HCT116 (cell line): Measurements from ENCODE around the gene IFT20. TPM values are rescaled to one million over a fixed set of nuclear protein-coding genes. Genes with fewer than 3 reads are reported as not detected.

Experiments
- ATAC-seq: fragments of 200-7000 bp; cut with Tn5 transposase; 2 replicates; pipeline ENCODE4 v1.9.1; 2020; ENCODE audit warnings: mild to moderate bottlenecking, moderate library complexity
- BruUV-seq: library from RNA; stranded (reverse); fragments of 400-500 nt; replicated peaks from 2 replicates; lab custom pipeline; 2021; lab: Mats Ljungman, UMichigan
- CTCF ChIA-PET: fragments of 300-600 bp; sonication (Branson Sonifier 250); formaldehyde crosslinking; loops from one replicate; lab custom pipeline; 2021; ENCODE audit warnings: antibody characterized with exemption; lab: Charles Lee
- POLR2A ChIA-PET: fragments of 300-600, 350-600 bp; sonication (Branson Sonifier 250); formaldehyde crosslinking; loops from one replicate; lab custom pipeline; 2021; ENCODE audit warnings: antibody characterized with exemption; lab: Charles Lee
- RAD21 ChIA-PET, 2 experiments: fragments of 300-600 bp; sonication (Branson Sonifier 250); formaldehyde crosslinking; loops; one replicate each; lab custom pipeline; 2023; ENCODE audit warnings: low total read pairs in 2 of 2; ENCODE audit not compliant: uncharacterized antibody in 2 of 2, unreplicated experiment in 2 of 2, low non-redundant PET in 1 of 2; lab: Charles Lee
- DNase-seq: peaks from one replicate; pipeline ENCODE4 v3.0.0-alpha.2; 2010; ENCODE audit warnings: low read depth, low spot score
- H2AFZ ChIP-seq: fragments of 200-600 bp; shearing (Covaris generic), sonication (generic); 2 replicates; pipeline ENCODE4 v1.6.1; 2017; ENCODE audit warnings: low read depth, mixed run types, mixed read lengths, antibody characterized with exemption, low read length; ENCODE audit not compliant: poor library complexity, severe bottlenecking
- H3K27ac ChIP-seq: 2 replicates; pipeline ENCODE4 v1.5.1; 2012; ENCODE audit warnings: low read depth, low read length
- H3K27me3 ChIP-seq: fragments of 200-600 bp; sonication (generic); 2 replicates; pipeline ENCODE4 v1.6.1; 2016; ENCODE audit warnings: mixed run types, low read length, mixed read lengths; ENCODE audit not compliant: insufficient read depth
- H3K36me3 ChIP-seq, 2 experiments: fragments of 200-500 bp in 1 of 2; fragments of 200-600 bp in 1 of 2; sonication (Bioruptor generic) in 1 of 2; sonication (generic) in 1 of 2; 2 replicates each; pipeline versions ENCODE4 v1.5.1 to v1.6.1; 2014 to 2016; ENCODE audit warnings: low read length in 2 of 2, inconsistent platforms in 1 of 2, mixed read lengths in 1 of 2, mixed run types in 1 of 2; ENCODE audit not compliant: insufficient read depth in 2 of 2, control insufficient read depth in 1 of 2
- H3K4me1 ChIP-seq, 2 experiments: fragments of 200-600 bp in 1 of 2; sonication (generic) in 1 of 2; 2 replicates each; pipeline versions ENCODE4 v1.5.1 to v1.6.1; 2012 to 2017; ENCODE audit warnings: low read length in 2 of 2, inconsistent platforms in 1 of 2, mild to moderate bottlenecking in 1 of 2, mixed read lengths in 1 of 2, mixed run types in 1 of 2, moderate library complexity in 1 of 2; ENCODE audit not compliant: insufficient read depth in 2 of 2, control insufficient read depth in 1 of 2
- H3K4me2 ChIP-seq: fragments of 200-600 bp; sonication (generic); 2 replicates; pipeline ENCODE4 v1.6.1; 2017; ENCODE audit warnings: mixed run types, low read length, mixed read lengths
- H3K4me3 ChIP-seq, 2 experiments: fragments of 200-600 bp in 1 of 2; sonication (generic) in 1 of 2; replicated peaks in 1 of 2; 2 replicates each; pipeline ENCODE4 v1.5.1; 2011 to 2016; ENCODE audit warnings: low read length in 2 of 2, control low read depth in 1 of 2, low read depth in 1 of 2, mild to moderate bottlenecking in 1 of 2, mixed read lengths in 1 of 2, mixed run types in 1 of 2
- H3K79me2 ChIP-seq: fragments of 200-600 bp; sonication (generic); 2 replicates; pipeline ENCODE4 v1.6.1; 2017; ENCODE audit warnings: mild to moderate bottlenecking, mixed run types, low read length, moderate library complexity, mixed read lengths; ENCODE audit not compliant: insufficient read depth
- H3K9ac ChIP-seq: fragments of 200-600 bp; sonication (generic); 2 replicates; pipeline ENCODE4 v1.6.1; 2016; ENCODE audit warnings: low read length, mixed read lengths
- H3K9me2 ChIP-seq: fragments of 200-600 bp; sonication (generic), shearing (Covaris generic); 2 replicates; pipeline ENCODE4 v1.6.1; 2017; ENCODE audit warnings: mixed run types, mild to moderate bottlenecking, moderate library complexity; ENCODE audit not compliant: insufficient read depth
- H3K9me3 ChIP-seq, 2 experiments: fragments of 200-500 bp in 1 of 2; fragments of 200-600 bp in 1 of 2; sonication (Bioruptor generic) in 1 of 2; sonication (generic) in 1 of 2; 2 replicates each; pipeline ENCODE4 v1.6.1; 2014 to 2017; ENCODE audit warnings: low read length in 2 of 2, mixed read lengths in 2 of 2, inconsistent platforms in 1 of 2, low read depth in 1 of 2, mild to moderate bottlenecking in 1 of 2, mixed run types in 1 of 2, moderate library complexity in 1 of 2; ENCODE audit not compliant: control insufficient read depth in 1 of 2, insufficient read depth in 1 of 2
- H4K20me1 ChIP-seq: fragments of 200-600 bp; sonication (generic), shearing (Covaris generic); 2 replicates; pipeline ENCODE4 v1.6.1; 2017; ENCODE audit warnings: mixed run types, mild to moderate bottlenecking, moderate library complexity; ENCODE audit not compliant: insufficient read depth
- CEBPB ChIP-seq: IDR thresholded peaks from 2 replicates; pipeline ENCODE4 v1.6.1; 2012; ENCODE audit warnings: low read depth
- EGR1 ChIP-seq: IDR thresholded peaks from 2 replicates; pipeline ENCODE4 v1.6.1; 2012; ENCODE audit warnings: low read depth
- EZH2phosphoT487 ChIP-seq: fragments of 200-600 bp; IDR thresholded peaks from 2 replicates; pipeline ENCODE4 v1.6.1; 2018; ENCODE audit warnings: antibody characterized with exemption, borderline replicate concordance
- JUND ChIP-seq: IDR thresholded peaks from 2 replicates; pipeline ENCODE4 v1.6.1; 2012
- MAX ChIP-seq: IDR thresholded peaks from 2 replicates; pipeline ENCODE4 v1.6.1; 2012
- POLR2AphosphoS5 ChIP-seq: IDR thresholded peaks from 2 replicates; pipeline ENCODE4 v1.6.1; 2011; ENCODE audit warnings: mild to moderate bottlenecking, low read depth, low read length, moderate library complexity
- REST ChIP-seq: IDR thresholded peaks from 2 replicates; pipeline ENCODE4 v1.6.1; 2012; ENCODE audit warnings: low read depth
- SIN3A ChIP-seq: IDR thresholded peaks from 2 replicates; pipeline ENCODE4 v1.6.1; 2012; ENCODE audit warnings: low read depth
- SP1 ChIP-seq: IDR thresholded peaks from 2 replicates; pipeline ENCODE4 v1.6.1; 2012; ENCODE audit warnings: low read depth
- SRF ChIP-seq: IDR thresholded peaks from 2 replicates; pipeline ENCODE4 v1.6.1; 2012; ENCODE audit warnings: low read depth
- TCF7L2 ChIP-seq: IDR thresholded peaks from 2 replicates; pipeline ENCODE4 v1.7.0; 2011; ENCODE audit warnings: borderline replicate concordance, inconsistent platforms; ENCODE audit not compliant: insufficient read depth, insufficient read length; ENCODE audit errors: extremely low read depth
- YY1 ChIP-seq: IDR thresholded peaks from 2 replicates; pipeline ENCODE4 v1.6.1; 2011; ENCODE audit warnings: low read length, low read depth, moderate library complexity, mild to moderate bottlenecking; ENCODE audit not compliant: insufficient replicate concordance; ENCODE audit errors: extremely low read depth
- ZBTB33 ChIP-seq: IDR thresholded peaks from 2 replicates; pipeline ENCODE4 v1.6.1; 2011; ENCODE audit warnings: mild to moderate bottlenecking, low read length, moderate library complexity; ENCODE audit not compliant: insufficient replicate concordance; ENCODE audit errors: extremely low read depth
- ZNF274 ChIP-seq: fragments of 200-500 bp; sonication (Bioruptor generic); IDR thresholded peaks from 2 replicates; pipeline ENCODE4 v1.6.1; 2014; ENCODE audit warnings: mild to moderate bottlenecking, low read depth, low read length, inconsistent platforms
- intact Hi-C: fragments of 100-400 bp; cut with micrococcal nuclease; formaldehyde crosslinking; loops from 2 replicates; pipeline ENCODE4 v1.10.0; 2022
- total RNA-seq: library from RNA; stranded (reverse); gene quantifications from one replicate; pipeline ENCODE4 v1.2.1, GENCODE V29; 2021; ENCODE audit not compliant: unreplicated experiment

IFT20 gene
- total RNA-seq, 1 experiment from 2014 or later = 21.7 TPM

GRCh38 chr17:28295677-28296578 is 39.3 kb downstream of the IFT20 start:
- no peak for DNase-seq
- Histone ChIP-seq H3K4me3 (no peak overlapping the region), H3K79me2 (no peaks in the 10 kb centered on the region), H3K4me2 (no peak overlapping the region), H3K9me2 (no peaks in the 10 kb centered on the region), H3K36me3 (no peaks in the 10 kb centered on the region), H3K9ac (no peak overlapping the region), H3K27ac (no peak overlapping the region), H3K27me3 (no peaks in the 10 kb centered on the region), H4K20me1 (no peaks in the 10 kb centered on the region), H3K9me3 (no peaks in the 10 kb centered on the region), H3K4me1 (peaks cover 0 to 4% of the 10 kb centered on the region in 2 experiments; a peak in 1 of 4 replicates), H2AFZ (no peak overlapping the region)
- no peak for ATAC-seq
- intact Hi-C loops = no loop called here
- CTCF ChIA-PET = no interaction called here
- RAD21 ChIA-PET = no interaction called here
- TF ChIP-seq JUND = no peak
- no peak for TF ChIP-seq EZH2phosphoT487
- TF ChIP-seq SRF = no peak
- TF ChIP-seq MAX = no peak
- no peak for TF ChIP-seq ZNF274
- TF ChIP-seq SIN3A = no peak
- TF ChIP-seq EGR1 = no peak
- TF ChIP-seq YY1 = no peak
- no peak for TF ChIP-seq CEBPB
- no peak for TF ChIP-seq SP1
- no peak for TF ChIP-seq TCF7L2
- no peak for TF ChIP-seq ZBTB33
- no peak for TF ChIP-seq REST
- no peak for TF ChIP-seq POLR2AphosphoS5
- POLR2A ChIA-PET = no interaction called here
- no TSS peak for BruUV-seq
